K562 (cell line): ENCODE results near the gene ELMO3. TPM values are rescaled to one million over a fixed set of nuclear protein-coding genes. Genes with fewer than 3 reads are reported as not detected.

Experiments used
- ARNT ChIP-seq, 2 experiments: fragments of 450-650 bp; IDR thresholded peaks; 2 replicates each; pipeline ENCODE4 v1.6.1; 2016; ENCODE audit warnings: mild to moderate bottlenecking in 1 of 2
- CREM ChIP-seq: IDR thresholded peaks from 2 replicates; pipeline ENCODE4 v1.6.1; 2014; ENCODE audit warnings: antibody characterized with exemption, low read depth
- DIDO1 ChIP-seq: fragments of 450-650 bp; IDR thresholded peaks from 2 replicates; pipeline ENCODE4 v1.6.1; 2016; ENCODE audit warnings: low read depth, missing biosample characterization, missing genetic modification characterization
- ELF2 ChIP-seq: fragments of 250-450 bp; sonication (Bioruptor Pico); IDR thresholded peaks from 2 replicates; pipeline ENCODE4 v1.5.0; 2021; ENCODE audit warnings: mild to moderate bottlenecking
- HOXB6 ChIP-seq: fragments of 250-450 bp; sonication (Bioruptor Pico); IDR thresholded peaks from 2 replicates; pipeline ENCODE4 v1.5.1; 2022; ENCODE audit warnings: mild to moderate bottlenecking, borderline replicate concordance
- MCM5 ChIP-seq: fragments of 450-650 bp; IDR thresholded peaks from 2 replicates; pipeline ENCODE4 v1.6.1; 2016; ENCODE audit warnings: low read depth
- NFIC ChIP-seq: fragments of 450-650 bp; IDR thresholded peaks from 2 replicates; pipeline ENCODE4 v1.6.1; 2017; ENCODE audit warnings: mild to moderate bottlenecking, inconsistent platforms
- RNF2 ChIP-seq: sonication (generic); IDR thresholded peaks from 2 replicates; pipeline ENCODE4 v1.6.1; 2016
- SIN3A ChIP-seq, 2 experiments: fragments of 150-350 bp in 1 of 2; IDR thresholded peaks; 2 replicates each; pipeline ENCODE4 v1.6.1; 2011 to 2016; ENCODE audit warnings: borderline replicate concordance in 2 of 2, low read depth in 2 of 2, low read length in 2 of 2, mild to moderate bottlenecking in 2 of 2, moderate library complexity in 2 of 2; ENCODE audit not compliant: control insufficient read depth in 1 of 2
- TBL1XR1 ChIP-seq, 2 experiments: IDR thresholded peaks; 2 replicates each; pipeline ENCODE4 v1.6.1; 2012; ENCODE audit warnings: improper control_type of control experiment in 2 of 2, low read length in 2 of 2, mild to moderate bottlenecking in 1 of 2
- TGIF2 ChIP-seq: sonication (generic); formaldehyde crosslinking; IDR thresholded peaks from 2 replicates; pipeline ENCODE4 v1.8.1; 2022; ENCODE audit warnings: mild to moderate bottlenecking, missing genetic modification reagents, moderate library complexity
- TRIM24 ChIP-seq, 2 experiments: fragments of 450-650 bp; IDR thresholded peaks; 2 replicates each; pipeline ENCODE4 v1.6.1; 2016
- UBTF ChIP-seq, 2 experiments: IDR thresholded peaks; 2 replicates each; pipeline ENCODE4 v1.6.1; 2012; ENCODE audit warnings: improper control_type of control experiment in 2 of 2, low read depth in 2 of 2, low read length in 2 of 2, borderline replicate concordance in 1 of 2
- ZBTB40 ChIP-seq, 2 experiments: fragments of 450-650 bp in 1 of 2; sonication (generic) in 1 of 2; formaldehyde crosslinking in 1 of 2; IDR thresholded peaks; 2 replicates each; pipeline versions ENCODE4 v1.7.1 to v1.9.0; 2016 to 2022; ENCODE audit warnings: inconsistent platforms in 1 of 2, mild to moderate bottlenecking in 1 of 2, missing genetic modification reagents in 1 of 2
- ZNF232 ChIP-seq: sonication (generic); formaldehyde crosslinking; IDR thresholded peaks from 2 replicates; pipeline ENCODE4 v1.8.0; 2022; ENCODE audit warnings: mild to moderate bottlenecking, missing genetic modification reagents
- ZNF398 ChIP-seq: fragments of 250-450 bp; sonication (Bioruptor Pico); IDR thresholded peaks from 2 replicates; pipeline ENCODE4 v1.8.0; 2021; ENCODE audit warnings: moderate library complexity, mild to moderate bottlenecking, inconsistent platforms
- polyA plus RNA-seq, 8 experiments: library from polyadenylated mRNA; depleted of rRNA in 4 of 8; stranded (reverse) in 5 of 8; unstranded in 3 of 8; fragments of >200 nt; fragmentation: Nextera tagmentation in 2 of 8; fragmentation: Illumina TruSeq in 1 of 8; extraction: Ambion mirVana in 2 of 8; extraction: Trizol in 1 of 8; gene quantifications; 2 replicates each; pipeline versions ENCODE4 v1.2.1 to v1.2.3, GENCODE V29; 2011 to 2014; ENCODE audit warnings: inconsistent platforms in 1 of 8, missing spikeins in 1 of 8
- total RNA-seq, 7 experiments: library from RNA; depleted of rRNA in 6 of 7; stranded (reverse); fragments of >200 nt in 6 of 7; fragmentation: Illumina TruSeq in 2 of 7; extraction: Trizol in 2 of 7; gene quantifications; 2 replicates each; pipeline versions ENCODE4 v1.2.1 to v1.2.3, GENCODE V29; 2011 to 2021; ENCODE audit warnings: low replicate concordance in 1 of 7

The ELMO3 gene
- total and polyA plus RNA-seq, 9 of the 15 experiments (the other 6 are each of a cell fraction or from before 2014, with no cell fraction given): 0.04 to 5.1 (median 1.5) TPM

GRCh38 chr16:67226295-67226803 lies 27.4 kb downstream of the ELMO3 start (continued):
- TF ChIP-seq ZBTB40 (IDR thresholded peaks at IDR 0.05): no peak
- no peak for TF ChIP-seq ZBTB40 (CRISPR knock-in tag; IDR thresholded peaks at IDR 0.05)
- TF ChIP-seq TBL1XR1 (IDR thresholded peaks at IDR 0.05; ENCODE audit: low read length in 2 of 2): no peak
- TF ChIP-seq HOXB6 (CRISPR knock-in tag): no peak
- no peak for TF ChIP-seq ARNT (IDR thresholded peaks at IDR 0.05)
- no peak for TF ChIP-seq RNF2
- TF ChIP-seq NFIC: no peak
- TF ChIP-seq ZNF232 (CRISPR knock-in tag): no peak
- TF ChIP-seq ELF2 (CRISPR knock-in tag): no peak
- no peak for TF ChIP-seq ZNF398 (CRISPR knock-in tag)
- no peak for TF ChIP-seq DIDO1 (tag)
- TF ChIP-seq SIN3A (IDR thresholded peaks at IDR 0.05; ENCODE audit: borderline replicate concordance in 2 of 2, control insufficient read depth in 1 of 2, low read depth in 2 of 2, low read length in 2 of 2): no peak
- TF ChIP-seq TRIM24 (IDR thresholded peaks at IDR 0.05): no peak
- no peak for TF ChIP-seq MCM5
- TF ChIP-seq CREM: no peak
- TF ChIP-seq UBTF (IDR thresholded peaks at IDR 0.05; ENCODE audit: borderline replicate concordance in 1 of 2, low read depth in 2 of 2, low read length in 2 of 2): no peak
- TF ChIP-seq TGIF2: no peak
